ENCODE results near the gene FGF1.

Gene FGF1

GRCh38 chr5:142680605-142681259 is 5.2 kb downstream of the FGF1 start:
- H3K9me3 ChIP-seq = no peaks in the 10 kb centered on the region
- no peaks in the 10 kb centered on the region for H3K27me3 ChIP-seq
- no peak for DNase-seq
- H3K36me3 ChIP-seq = no peaks in the 10 kb centered on the region
- intact Hi-C loops (cut with DNase I; ENCODE audit: low total_unique reads) = no loop called here
- H3K4me3 ChIP-seq = no peak overlapping the region
- no peak for TF ChIP-seq CTCF (IDR thresholded peaks at IDR 0.05)
- H3K27ac ChIP-seq = no peak overlapping the region
- H3K4me1 ChIP-seq = peaks cover 0 to 18% (median 6%) of the 10 kb centered on the region in 4 donors

- no peak for DNase-seq
- H3K36me3 ChIP-seq = no peaks in the 10 kb centered on the region
- no peak for TF ChIP-seq CTCF (IDR thresholded peaks at IDR 0.05)
- peaks cover 0 to 13% (median 3%) of the 10 kb centered on the region in 4 donors for H3K4me1 ChIP-seq
- no peak overlapping the region for H3K4me3 ChIP-seq
- no peak overlapping the region for H3K27ac ChIP-seq
- intact Hi-C loops (cut with DNase I; ENCODE audit: low total_unique reads) = no loop called here
- H3K27me3 ChIP-seq = no peaks in the 10 kb centered on the region
- no peaks in the 10 kb centered on the region for H3K9me3 ChIP-seq
Observed at GRCh38 chr5:142679744-142680143, 6.1 kb downstream of the FGF1 start.

- DNase-seq = no peak
- Histone ChIP-seq H3K4me3 (no peak overlapping the region), H3K36me3 (no peaks in the 10 kb centered on the region), H3K4me1 (peaks cover 0 to 12% (median 5%) of the 10 kb centered on the region in 4 donors), H3K27me3 (no peaks in the 10 kb centered on the region), H3K27ac (no peak overlapping the region), H3K9me3 (no peaks in the 10 kb centered on the region)
- no peak for TF ChIP-seq CTCF (IDR thresholded peaks at IDR 0.05)
- intact Hi-C loops (cut with DNase I; ENCODE audit: low total_unique reads) = no loop called here
Observed at GRCh38 chr5:142678529-142678928, 7.4 kb downstream of the FGF1 start.

DNA sequence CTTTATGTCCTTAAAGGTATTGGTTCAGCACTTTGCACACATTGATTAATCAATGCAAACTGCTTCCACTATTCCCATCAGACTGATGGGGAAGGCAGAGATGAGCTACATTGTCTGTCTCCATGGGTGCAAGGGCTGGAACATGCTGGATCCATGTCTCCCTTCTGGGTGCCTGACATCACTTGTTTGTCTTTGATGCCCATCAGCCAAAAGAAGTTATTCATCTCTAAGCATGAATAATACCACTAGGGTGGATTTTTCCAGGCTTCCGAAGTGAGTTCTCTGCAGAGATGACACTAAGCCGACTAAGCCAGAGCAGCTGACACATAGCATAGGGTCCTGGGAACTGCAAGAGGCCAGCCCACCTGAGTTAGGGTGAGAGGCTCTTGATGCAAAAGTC is 8.7 kb downstream of the FGF1 start:
- no peak for DNase-seq
- Histone ChIP-seq H3K9me3 (no peaks in the 10 kb centered on the region), H3K27ac (no peak overlapping the region), H3K36me3 (no peaks in the 10 kb centered on the region), H3K4me1 (peaks cover 0 to 12% (median 5%) of the 10 kb centered on the region in 4 donors), H3K27me3 (no peaks in the 10 kb centered on the region), H3K4me3 (no peak overlapping the region)
- intact Hi-C loops (cut with DNase I; ENCODE audit: low total_unique reads) = no loop called here
- TF ChIP-seq CTCF (IDR thresholded peaks at IDR 0.05) = no peak

GRCh38 chr5:142676318-142676717 is 9.6 kb downstream of the FGF1 start:
- Histone ChIP-seq H3K4me1 (peaks cover 0 to 18% (median 8%) of the 10 kb centered on the region in 4 donors), H3K27ac (no peak overlapping the region), H3K9me3 (no peaks in the 10 kb centered on the region), H3K36me3 (no peaks in the 10 kb centered on the region), H3K27me3 (no peaks in the 10 kb centered on the region), H3K4me3 (no peak overlapping the region)
- DNase-seq = no peak
- no peak for TF ChIP-seq CTCF (IDR thresholded peaks at IDR 0.05)
- intact Hi-C loops (cut with DNase I; ENCODE audit: low total_unique reads) = no loop called here
